ENCODE results near the gene STAG3. TPM values are rescaled to one million over a fixed set of nuclear protein-coding genes. Genes with fewer than 3 reads are reported as not detected.

The STAG3 gene
- total and polyA plus RNA-seq, 2 donors (not counting 1 experiment from before 2014, with no cell fraction given) = 24.8 to 33.4 TPM

GRCh38 chr7:100189061-100189460, 11.3 kb downstream of the STAG3 start:
- peaks cover 45% of the 10 kb centered on the region for H3K4me1 Mint-ChIP-seq
- H3K79me2 ChIP-seq (ENCODE audit: control insufficient read depth, insufficient read depth, low read length) = no peaks in the 10 kb centered on the region
- H3K4me2 ChIP-seq (replicated peaks; ENCODE audit: low read depth, low read length, poor library complexity, severe bottlenecking) = no peak overlapping the region
- H3K9me3 Mint-ChIP-seq (ENCODE audit: insufficient read depth) = no peaks in the 10 kb centered on the region
- H3K4me3 ChIP-seq (ENCODE audit: control extremely low read depth in 1 of 5, extremely low read depth in 1 of 5, insufficient read depth in 1 of 5, low read depth in 2 of 5, low read length in 4 of 5) = no peak overlapping the region
- H3K27me3 ChIP-seq (replicated peaks in 1 of 4; ENCODE audit: control extremely low read depth in 1 of 4, control insufficient read depth in 3 of 4, insufficient read depth in 4 of 4, low read length in 3 of 4) = no peaks in the 10 kb centered on the region
- ChIA-PET CTCF (interaction anchor here (0.6 to 4.3 kb wide), 10 partner anchors 10 to 156 kb away, joined by 3 to 93 read pairs (median 8); partner anchors contain the start of gene PVRIG), POLR2A (interaction anchor here (0.6 to 1.2 kb wide), 3 partner anchors 14 to 30 kb away, joined by 4 to 6 read pairs (median 5); partner anchors contain the start of genes GAL3ST4 and TRAPPC14)
- H3K4me3 Mint-ChIP-seq = no peak overlapping the region
- H3K9me3 ChIP-seq (ENCODE audit: control extremely low read depth in 1 of 3, control insufficient read depth in 2 of 3, insufficient read depth in 1 of 3, low read length in 2 of 3) = no peaks in the 10 kb centered on the region
- whole genome bisulfite sequencing (ENCODE audit: insufficient coverage) = 85% methylated on average over 2 of the region's 3 CpGs
- no peak overlapping the region for H3K9ac ChIP-seq (ENCODE audit: low read length)
- H4K20me1 ChIP-seq (ENCODE audit: control insufficient read depth, insufficient read depth, low read length, poor library complexity, severe bottlenecking) = no peaks in the 10 kb centered on the region
- H3K27ac Mint-ChIP-seq = peak overlapping the region; percentile 43
- DNase-seq (no peak), ATAC-seq (ENCODE audit: low read depth) (no peak)
- intact Hi-C loops (cut with micrococcal nuclease) = no loop called here
- no peaks in the 10 kb centered on the region for H3K36me3 ChIP-seq (replicated peaks in 1 of 2; ENCODE audit: control extremely low read depth in 1 of 2, control insufficient read depth in 1 of 2, extremely low read depth in 1 of 2, insufficient read depth in 2 of 2, low read length in 1 of 2)
- H3K27ac ChIP-seq (ENCODE audit: low read length in 2 of 2) = no peak overlapping the region
- no peaks in the 10 kb centered on the region for H3K27me3 Mint-ChIP-seq
- no peak overlapping the region for H2AFZ ChIP-seq (ENCODE audit: insufficient read depth, low read depth, low read length, poor library complexity, severe bottlenecking)
- H3K4me1 ChIP-seq (ENCODE audit: control insufficient read depth in 2 of 2, insufficient read depth in 2 of 2, low read length in 2 of 2) = peaks cover 41 to 45% of the 10 kb centered on the region in 2 donors
- no peak for TF ChIP-seq EZH2 (IDR thresholded peaks at IDR 0.05; ENCODE audit: borderline replicate concordance, insufficient read depth, low read depth, low read length, poor library complexity, severe bottlenecking)
- TF ChIP-seq, protein P1, sequence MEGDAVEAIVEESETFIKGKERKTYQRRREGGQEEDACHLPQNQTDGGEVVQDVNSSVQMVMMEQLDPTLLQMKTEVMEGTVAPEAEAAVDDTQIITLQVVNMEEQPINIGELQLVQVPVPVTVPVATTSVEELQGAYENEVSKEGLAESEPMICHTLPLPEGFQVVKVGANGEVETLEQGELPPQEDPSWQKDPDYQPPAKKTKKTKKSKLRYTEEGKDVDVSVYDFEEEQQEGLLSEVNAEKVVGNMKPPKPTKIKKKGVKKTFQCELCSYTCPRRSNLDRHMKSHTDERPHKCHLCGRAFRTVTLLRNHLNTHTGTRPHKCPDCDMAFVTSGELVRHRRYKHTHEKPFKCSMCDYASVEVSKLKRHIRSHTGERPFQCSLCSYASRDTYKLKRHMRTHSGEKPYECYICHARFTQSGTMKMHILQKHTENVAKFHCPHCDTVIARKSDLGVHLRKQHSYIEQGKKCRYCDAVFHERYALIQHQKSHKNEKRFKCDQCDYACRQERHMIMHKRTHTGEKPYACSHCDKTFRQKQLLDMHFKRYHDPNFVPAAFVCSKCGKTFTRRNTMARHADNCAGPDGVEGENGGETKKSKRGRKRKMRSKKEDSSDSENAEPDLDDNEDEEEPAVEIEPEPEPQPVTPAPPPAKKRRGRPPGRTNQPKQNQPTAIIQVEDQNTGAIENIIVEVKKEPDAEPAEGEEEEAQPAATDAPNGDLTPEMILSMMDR (IDR thresholded peaks at IDR 0.05) = no peak

DNA sequence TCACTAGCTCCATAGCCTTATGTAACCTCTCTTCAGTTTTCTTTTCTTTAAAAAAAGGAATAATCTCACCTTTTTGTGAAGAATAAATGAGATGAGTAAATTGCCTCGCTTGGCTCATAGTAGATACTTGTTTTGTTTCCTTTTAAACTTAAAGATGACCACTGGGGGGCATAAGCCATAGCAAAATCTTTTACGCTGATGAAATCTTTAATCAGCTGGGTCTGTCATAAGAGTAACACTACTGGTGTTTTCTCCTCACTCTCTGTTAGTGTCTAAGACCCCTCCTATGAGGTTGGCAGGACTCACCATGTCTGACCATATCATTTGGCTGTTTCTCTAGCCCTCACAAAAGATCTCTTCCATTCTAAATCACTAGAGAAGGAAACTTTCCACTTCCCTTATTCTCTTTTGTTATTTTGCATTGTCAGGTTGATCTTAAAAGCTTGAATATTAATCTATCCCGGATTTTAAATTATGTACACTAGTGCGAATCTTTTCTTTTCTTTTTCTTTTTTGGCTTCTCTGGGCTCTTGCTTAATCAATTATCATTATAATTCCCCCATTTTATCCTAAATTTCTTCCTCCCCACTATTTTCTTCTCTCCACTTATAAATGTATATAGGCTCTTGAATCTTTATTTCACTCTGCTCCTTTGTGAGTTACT, 12.5 kb downstream of the STAG3 start:
- no peaks in the 10 kb centered on the region for H3K9me3 Mint-ChIP-seq (ENCODE audit: insufficient read depth)
- intact Hi-C loops (cut with micrococcal nuclease) = loop anchor here (1.0 to 5.0 kb wide), 3 partner anchors 27 to 217 kb away; partner anchors contain the start of gene TRAPPC14
- peak; percentile 74 for DNase-seq
- Histone ChIP-seq H3K79me2 (ENCODE audit: control insufficient read depth, insufficient read depth, low read length) (no peaks in the 10 kb centered on the region), H3K4me2 (replicated peaks; ENCODE audit: low read depth, low read length, poor library complexity, severe bottlenecking) (peak overlapping the region; percentile 57), H3K9ac (ENCODE audit: low read length) (peak overlapping the region; percentile 6), H3K9me3 (ENCODE audit: control extremely low read depth in 1 of 3, control insufficient read depth in 2 of 3, insufficient read depth in 1 of 3, low read length in 2 of 3) (no peaks in the 10 kb centered on the region), H4K20me1 (ENCODE audit: control insufficient read depth, insufficient read depth, low read length, poor library complexity, severe bottlenecking) (no peaks in the 10 kb centered on the region), H3K27me3 (replicated peaks in 1 of 4; ENCODE audit: control extremely low read depth in 1 of 4, control insufficient read depth in 3 of 4, insufficient read depth in 4 of 4, low read length in 3 of 4) (no peaks in the 10 kb centered on the region), H3K27ac (ENCODE audit: low read length in 2 of 2) (peak overlapping the region; percentile 81 to 83), H3K36me3 (replicated peaks in 1 of 2; ENCODE audit: control extremely low read depth in 1 of 2, control insufficient read depth in 1 of 2, extremely low read depth in 1 of 2, insufficient read depth in 2 of 2, low read length in 1 of 2) (no peaks in the 10 kb centered on the region), H2AFZ (ENCODE audit: insufficient read depth, low read depth, low read length, poor library complexity, severe bottlenecking) (peak overlapping the region; percentile 40), H3K4me1 (ENCODE audit: control insufficient read depth in 2 of 2, insufficient read depth in 2 of 2, low read length in 2 of 2) (peaks cover 52 to 57% of the 10 kb centered on the region in 2 donors), H3K4me3 (ENCODE audit: control extremely low read depth in 1 of 5, extremely low read depth in 1 of 5, insufficient read depth in 1 of 5, low read depth in 2 of 5, low read length in 4 of 5) (no peak overlapping the region)
- ATAC-seq (ENCODE audit: low read depth) = peak; percentile 50
- POLR2A ChIA-PET = interaction anchor here (0.6 to 1.3 kb wide), 7 partner anchors 10 to 459 kb away, joined by 3 to 5 read pairs (median 3); no protein-coding TSS in a partner anchor
- H3K4me1 Mint-ChIP-seq = peaks cover 54% of the 10 kb centered on the region
- H3K27ac Mint-ChIP-seq = peak overlapping the region; percentile 93
- H3K4me3 Mint-ChIP-seq = peak overlapping the region; percentile 49
- WGBS (ENCODE audit: insufficient coverage) = no CpG with 5 or more reads among the region's 4 CpGs
- TF ChIP-seq EZH2 (IDR thresholded peaks at IDR 0.05; ENCODE audit: borderline replicate concordance, insufficient read depth, low read depth, low read length, poor library complexity, severe bottlenecking) = no peak
- TF ChIP-seq, protein P1 (IDR thresholded peaks at IDR 0.05) = peak; percentile 74
- CTCF ChIA-PET = interaction anchor here (0.8 to 4.3 kb wide), 18 partner anchors 11 to 217 kb away, joined by 3 to 93 read pairs (median 6); partner anchors contain the start of genes GAL3ST4, PVRIG and TRAPPC14
- H3K27me3 Mint-ChIP-seq = no peaks in the 10 kb centered on the region
